ENCODE results near the gene COMT.

COMT gene

GRCh38 chr22:20011123-20011992 lies 69.8 kb downstream of the COMT start:
- DNase-seq (ENCODE audit: low read depth in 2 of 2), result no peak

- no peak for DNase-seq (ENCODE audit: low read depth in 2 of 2)
Observed at GRCh38 chr22:20011993-20012740, 70.6 kb downstream of the COMT start.

- DNase-seq (ENCODE audit: low read depth in 2 of 2), result no peak
Observed at GRCh38 chr22:20012741-20013331, 71.3 kb downstream of the COMT start.

DNA sequence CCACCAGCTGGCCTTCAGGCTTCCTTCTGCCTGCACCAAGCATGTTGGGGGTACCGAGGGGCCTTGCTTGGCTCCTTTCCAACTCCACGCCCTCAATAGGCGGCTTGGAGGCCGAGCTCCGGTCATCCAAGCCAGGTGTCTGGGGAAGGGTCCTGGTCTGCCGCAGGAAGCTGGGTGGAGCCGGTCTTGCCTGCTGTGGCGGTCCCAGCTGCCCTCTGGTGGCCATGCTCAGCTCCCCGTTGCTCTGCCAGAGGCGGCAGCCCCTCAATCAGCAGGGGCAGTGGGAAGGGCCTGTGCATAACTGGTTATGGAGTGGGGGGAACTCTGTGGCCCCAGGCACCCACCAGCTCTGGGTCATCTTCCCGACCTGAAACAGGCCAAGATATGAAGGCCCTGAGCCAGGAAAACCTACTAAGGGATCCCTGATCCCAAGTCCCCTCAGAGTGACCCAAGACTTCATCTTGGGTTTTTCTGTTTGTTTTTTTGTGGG lies 71.9 kb downstream of the COMT start:
- no peak for DNase-seq (ENCODE audit: low read depth in 2 of 2)

- no peak for DNase-seq (ENCODE audit: low read depth in 2 of 2)
Observed at GRCh38 chr22:20014526-20015186, 73.1 kb downstream of the COMT start.

- DNase-seq (ENCODE audit: low read depth in 2 of 2), result no peak
Observed at GRCh38 chr22:20015187-20015625, 73.6 kb downstream of the COMT start.

DNA sequence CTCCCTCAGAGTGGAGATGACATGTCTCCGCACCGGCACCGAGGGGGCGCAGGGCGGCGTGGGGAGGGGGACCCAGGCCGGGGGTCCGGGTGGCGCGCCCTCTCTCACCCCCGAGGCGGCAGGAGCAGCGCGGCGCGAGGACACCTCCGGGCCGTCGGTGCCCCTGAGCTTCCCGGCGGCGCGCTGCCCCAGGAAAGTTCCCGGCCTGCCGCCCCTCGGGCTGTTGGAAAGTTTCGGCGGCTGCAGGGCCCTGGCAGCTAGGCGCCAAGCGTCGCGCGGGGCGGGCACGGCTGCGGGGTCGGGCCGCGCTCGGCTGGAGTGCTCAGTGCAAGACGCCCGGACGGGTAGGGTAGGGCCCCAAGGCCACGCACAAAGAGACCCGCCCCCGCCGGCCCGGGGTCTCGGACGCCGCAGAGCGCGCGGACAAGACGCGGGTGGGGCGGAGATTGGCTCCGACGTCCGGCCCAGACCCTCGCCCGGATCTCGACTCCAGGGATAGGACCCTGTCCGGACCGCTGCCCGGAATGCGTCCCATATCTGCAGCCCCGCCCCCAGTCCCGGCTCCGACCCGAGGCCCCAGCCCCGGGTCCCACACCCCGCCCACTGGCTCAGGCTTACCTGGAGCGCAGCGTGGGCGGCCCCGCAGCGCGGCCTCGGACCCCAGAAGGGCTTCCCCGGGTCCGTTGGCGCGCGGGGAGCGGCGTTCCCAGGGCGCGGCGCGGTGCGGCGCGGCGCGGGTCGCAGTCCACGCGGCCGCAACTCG lies 74.6 kb downstream of the COMT start:
- no peak for DNase-seq (ENCODE audit: low read depth in 2 of 2)

GRCh38 chr22:20016734-20017621 lies 75.4 kb downstream of the COMT start, which contains the start of gene ARVCF:
Gene ARVCF (minus strand): TSS chr22:20016823. CDS start chr22:19990794, 26,029 bp downstream.
- peak; percentile 84 for DNase-seq (ENCODE audit: low read depth in 2 of 2)

DNA sequence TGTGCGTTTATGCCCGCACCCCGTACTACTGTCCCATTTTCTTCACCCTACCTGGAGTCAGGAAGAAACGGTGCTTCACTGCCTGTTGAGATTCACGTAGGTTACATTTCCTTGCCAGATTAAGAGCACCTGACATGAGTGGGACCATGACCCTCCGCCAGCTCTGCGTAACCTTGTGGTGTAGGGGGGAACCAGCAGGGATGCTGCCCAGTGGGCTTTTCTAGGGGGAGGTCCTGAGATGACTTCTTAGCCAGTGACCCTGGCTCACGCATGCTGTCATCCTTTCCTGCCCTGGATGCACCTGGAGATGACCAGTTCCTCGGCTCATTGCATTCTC lies 76.0 kb downstream of the COMT start:
- DNase-seq (ENCODE audit: low read depth in 2 of 2), result no peak

DNA sequence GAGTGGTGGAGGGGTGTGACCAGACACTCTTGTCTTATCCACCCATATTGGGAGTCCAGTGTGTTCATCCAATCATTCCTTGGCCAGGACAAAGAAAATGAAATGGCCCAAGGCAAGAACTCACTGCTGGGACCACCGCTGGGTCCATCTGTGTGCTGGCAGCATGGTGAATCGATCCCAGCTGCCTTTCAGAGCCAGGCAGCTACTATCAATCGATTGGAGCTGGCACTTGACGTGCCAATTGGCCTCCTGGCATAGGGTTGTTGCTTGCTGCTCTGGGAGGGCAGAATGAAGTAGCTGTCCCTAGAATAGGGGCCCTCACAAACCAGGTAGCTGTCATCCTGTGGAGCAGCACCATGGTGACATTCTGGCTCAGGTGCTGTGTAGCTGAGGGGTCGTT lies 76.4 kb downstream of the COMT start:
- no peak for DNase-seq (ENCODE audit: low read depth in 2 of 2)

Data from activated CD8-positive, alpha-beta memory T cell treated with anti-CD3 and anti-CD28 coated beads for 4 hours (primary cell).